D721Med (cell line): ENCODE measurements around the gene BAHCC1.

Experiments used
- DNase-seq: peaks from one replicate; pipeline ENCODE4 v3.0.0; 2011; ENCODE audit warnings: low spot score; ENCODE audit not compliant: insufficient read length
- FAIRE-seq: peaks from 2 replicates; lab custom pipeline; 2011; peaks lifted over from hg19 to GRCh38; lab: Jason Lieb, UNC
- TF ChIP-seq, protein P1 (sequence below): IDR thresholded peaks from 2 replicates; pipeline ENCODE4 v1.5.1; 2012; ENCODE audit warnings: mild to moderate bottlenecking, control low read depth; ENCODE audit not compliant: insufficient read depth; ENCODE audit errors: missing control alignments

The BAHCC1 gene

DNA sequence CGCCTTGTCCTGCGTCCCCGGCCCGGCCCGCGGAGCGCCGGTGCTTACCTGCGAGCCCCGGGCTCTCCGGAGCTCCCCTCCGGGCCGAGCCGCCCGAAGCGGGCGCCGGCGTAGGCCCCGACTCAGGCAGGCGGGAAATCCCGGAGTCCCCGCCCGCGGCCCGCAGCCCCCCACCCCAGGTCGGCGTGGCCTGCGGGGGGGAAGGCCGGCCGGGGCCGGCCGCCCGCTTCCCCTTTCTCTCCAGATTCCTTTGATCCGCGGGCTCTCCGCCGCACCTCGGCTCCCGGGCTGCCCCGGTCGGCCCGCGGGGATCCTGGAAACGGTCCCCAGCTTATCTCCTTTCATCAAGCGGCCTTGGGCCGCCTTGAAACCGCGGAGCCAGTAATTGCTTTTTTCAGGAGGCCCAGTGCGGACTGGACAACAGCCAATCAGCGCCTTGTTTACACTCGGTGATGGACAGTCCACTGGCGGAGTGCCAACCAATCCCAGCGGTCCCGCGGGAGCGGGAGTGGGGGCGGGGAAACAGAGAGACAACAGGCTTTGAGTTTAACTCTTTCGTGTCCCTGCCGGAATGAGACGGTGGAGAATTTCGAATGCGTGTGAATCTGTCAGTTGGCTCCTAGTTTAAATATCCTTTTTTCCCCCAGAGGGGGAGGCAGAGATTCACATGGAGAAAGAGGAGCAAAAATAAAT lies 1.4 kb upstream of the BAHCC1 start:
- TF ChIP-seq, protein P1, sequence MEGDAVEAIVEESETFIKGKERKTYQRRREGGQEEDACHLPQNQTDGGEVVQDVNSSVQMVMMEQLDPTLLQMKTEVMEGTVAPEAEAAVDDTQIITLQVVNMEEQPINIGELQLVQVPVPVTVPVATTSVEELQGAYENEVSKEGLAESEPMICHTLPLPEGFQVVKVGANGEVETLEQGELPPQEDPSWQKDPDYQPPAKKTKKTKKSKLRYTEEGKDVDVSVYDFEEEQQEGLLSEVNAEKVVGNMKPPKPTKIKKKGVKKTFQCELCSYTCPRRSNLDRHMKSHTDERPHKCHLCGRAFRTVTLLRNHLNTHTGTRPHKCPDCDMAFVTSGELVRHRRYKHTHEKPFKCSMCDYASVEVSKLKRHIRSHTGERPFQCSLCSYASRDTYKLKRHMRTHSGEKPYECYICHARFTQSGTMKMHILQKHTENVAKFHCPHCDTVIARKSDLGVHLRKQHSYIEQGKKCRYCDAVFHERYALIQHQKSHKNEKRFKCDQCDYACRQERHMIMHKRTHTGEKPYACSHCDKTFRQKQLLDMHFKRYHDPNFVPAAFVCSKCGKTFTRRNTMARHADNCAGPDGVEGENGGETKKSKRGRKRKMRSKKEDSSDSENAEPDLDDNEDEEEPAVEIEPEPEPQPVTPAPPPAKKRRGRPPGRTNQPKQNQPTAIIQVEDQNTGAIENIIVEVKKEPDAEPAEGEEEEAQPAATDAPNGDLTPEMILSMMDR: no peak
- DNase-seq (peak; percentile 92), FAIRE-seq (no peak)

DNA sequence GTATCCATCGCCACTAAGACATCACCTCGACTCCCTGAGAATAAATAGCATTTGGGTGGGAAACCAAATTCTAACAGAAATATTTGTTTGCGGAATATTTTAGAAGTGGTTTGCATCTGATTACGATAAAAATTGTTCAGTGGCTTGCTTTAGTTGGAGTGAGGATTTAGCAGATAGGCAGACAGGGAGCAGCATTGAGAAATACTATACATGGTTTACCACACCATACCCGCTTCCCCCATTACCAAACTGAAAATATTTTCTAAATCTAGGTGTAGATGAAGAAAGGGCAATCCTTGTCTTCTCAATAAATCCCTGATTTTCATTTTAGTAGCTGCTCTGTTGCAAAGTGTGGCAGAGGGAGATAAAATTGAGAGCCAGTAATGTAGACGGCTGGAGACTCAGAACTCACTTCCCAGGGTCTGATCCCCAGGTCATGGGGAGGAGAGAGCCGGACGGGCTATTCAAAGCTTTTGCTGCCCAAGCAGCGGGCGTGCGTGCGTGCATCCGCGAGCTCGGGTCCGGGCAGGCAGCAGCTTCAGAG lies 808 bp upstream of the BAHCC1 start:
- DNase-seq (no peak), FAIRE-seq (no peak)
- TF ChIP-seq, protein P1: no peak

DNA sequence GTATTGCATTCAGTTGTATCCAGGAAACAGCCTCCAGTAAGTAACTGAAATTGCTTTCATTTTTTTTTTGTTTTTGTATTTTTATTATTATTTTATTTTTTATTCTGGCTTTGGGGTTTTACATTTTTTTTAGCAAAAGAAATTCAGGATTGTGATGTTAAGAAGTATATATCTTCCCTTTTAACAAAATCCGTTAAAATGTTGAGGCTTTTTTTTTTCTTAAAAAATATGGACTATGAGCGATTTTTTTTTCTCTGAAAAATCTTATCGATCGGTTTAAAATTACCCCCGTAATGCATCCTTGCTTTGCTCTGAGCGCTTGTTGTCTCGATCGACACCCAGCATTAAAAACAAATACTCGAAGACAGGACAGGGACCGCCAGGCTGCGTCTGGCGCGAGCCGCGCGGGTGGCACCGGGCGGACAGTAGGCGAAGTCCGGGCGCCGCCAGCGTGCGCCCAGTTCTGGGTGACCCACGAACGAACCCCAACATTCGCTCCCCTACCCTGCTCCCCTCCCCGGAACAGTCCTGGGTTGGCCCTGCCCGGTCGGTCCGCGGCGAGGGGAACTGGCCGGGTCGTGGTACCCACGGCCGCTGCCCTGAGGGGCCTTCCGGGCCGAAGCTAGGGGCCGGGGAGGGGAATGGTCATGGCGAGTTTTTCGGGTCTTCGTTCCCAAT lies 482 bp downstream of the BAHCC1 start:
- DNase-seq (no peak), FAIRE-seq (no peak)
- TF ChIP-seq, protein P1: no peak

DNA sequence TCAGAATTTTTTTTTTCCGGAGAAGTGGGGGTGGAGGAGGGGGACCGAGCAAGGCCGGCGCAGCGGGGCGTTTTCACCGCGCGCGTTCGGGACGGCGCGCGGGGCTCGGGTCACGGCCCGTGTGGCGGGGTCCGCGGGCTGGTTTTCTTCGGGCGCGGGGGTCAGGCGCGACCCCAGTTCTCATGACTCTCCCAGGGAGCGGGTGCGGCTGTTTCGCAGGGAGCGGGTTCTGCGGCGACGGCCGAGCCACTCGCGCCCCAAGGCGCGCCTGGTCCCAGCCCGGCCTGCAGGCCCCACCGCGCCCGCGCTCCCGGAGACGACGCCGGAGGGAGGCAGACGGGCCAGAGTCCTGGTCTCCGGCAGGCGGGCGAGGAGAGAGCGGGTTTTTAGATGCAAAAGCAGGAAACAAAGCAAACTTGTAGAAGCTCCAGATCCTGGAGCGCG lies 1.0 kb downstream of the BAHCC1 start:
- no peak for DNase-seq
- TF ChIP-seq, protein P1: no peak
- FAIRE-seq: no peak

DNA sequence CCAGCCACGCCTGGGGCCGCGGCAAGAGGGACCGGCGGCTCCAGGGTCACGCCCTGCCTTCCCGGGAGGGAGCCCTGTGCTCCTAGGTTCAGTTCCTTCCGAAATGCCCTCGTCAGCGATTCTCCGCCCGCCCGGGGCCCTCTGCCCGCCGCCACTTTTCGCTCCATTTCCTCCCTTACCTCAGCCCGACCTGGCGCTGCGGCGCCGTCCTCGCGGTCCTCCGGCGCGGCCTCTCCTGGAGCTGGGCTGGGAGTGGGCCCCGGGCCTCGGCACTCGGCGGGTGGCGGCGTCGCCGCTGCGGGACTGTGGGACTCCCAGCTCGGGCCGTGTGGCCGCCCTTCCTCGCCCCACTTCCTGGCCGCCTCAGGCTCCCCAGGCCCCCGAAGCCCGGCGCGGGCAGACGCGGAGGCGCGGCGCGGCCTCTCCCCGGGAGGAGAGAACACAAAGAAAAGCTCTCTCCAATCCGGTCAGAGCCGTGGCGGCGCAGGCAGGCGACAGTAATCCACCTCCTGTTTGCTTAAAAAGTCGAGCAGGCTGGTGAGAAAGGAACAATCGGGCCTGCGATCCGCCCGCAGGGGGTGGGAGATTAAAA lies 1.6 kb downstream of the BAHCC1 start:
- FAIRE-seq (no peak), DNase-seq (no peak)
- TF ChIP-seq, protein P1: no peak

DNA sequence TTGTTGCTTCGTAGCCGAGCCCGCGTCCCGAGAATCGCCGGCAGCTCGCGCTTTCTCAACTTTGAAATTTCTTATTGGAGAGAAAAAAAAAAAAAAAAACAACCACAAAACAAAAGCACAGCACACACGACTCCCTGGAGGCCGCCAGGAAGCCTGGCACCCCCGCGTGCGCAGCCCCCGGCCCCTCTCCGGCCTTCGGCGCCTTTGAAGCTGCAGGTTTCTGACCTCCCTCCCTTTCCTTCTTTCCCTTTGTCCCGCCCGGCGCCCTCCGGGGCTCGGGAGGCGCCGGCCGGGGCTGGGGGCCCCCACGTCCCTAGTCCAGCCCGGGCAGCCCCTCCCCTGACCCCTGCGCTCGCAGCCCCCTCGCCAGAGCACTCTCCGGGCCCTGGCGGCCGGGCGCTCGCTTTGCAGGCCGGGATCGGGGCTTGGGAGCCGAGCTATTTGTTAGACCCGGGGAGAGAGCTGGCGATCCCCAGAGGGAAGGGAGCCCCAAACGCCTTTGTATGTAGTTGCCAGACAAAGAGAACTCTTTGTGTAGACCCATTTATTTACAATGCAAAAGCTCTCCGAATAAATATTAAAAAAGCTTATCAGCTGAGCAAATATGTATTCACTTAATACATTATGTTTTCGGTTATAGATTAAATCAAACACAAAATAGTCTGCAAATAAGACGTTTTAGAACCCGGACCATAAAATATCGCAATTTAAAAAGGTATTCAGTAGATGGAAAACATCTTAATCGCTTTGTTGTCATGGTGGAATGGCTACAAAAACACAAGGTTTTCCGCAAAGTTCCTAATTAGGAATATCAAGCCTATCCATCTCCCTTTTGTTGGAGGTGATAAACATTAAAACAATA lies 2.3 kb downstream of the BAHCC1 start:
- DNase-seq (no peak), FAIRE-seq (no peak)

More for the DNA sequence above, 2.3 kb downstream of the BAHCC1 start:
- TF ChIP-seq, protein P1: no peak
